ENCODE data around the gene LSM7.

- TF ChIP-seq CTCF (conservative IDR thresholded peaks at IDR 0.05; ENCODE audit: low read depth in 2 of 2) (no peak), POLR2AphosphoS5 (IDR thresholded peaks at IDR 0.05; ENCODE audit: low read depth) (no peak), EZH2 (IDR thresholded peaks at IDR 0.05; ENCODE audit: low read depth, unreplicated experiment) (no peak), JUNB (IDR thresholded peaks at IDR 0.05; ENCODE audit: unreplicated experiment) (no peak), ZNF462 (CRISPR knock-in tag; IDR thresholded peaks at IDR 0.05) (no peak), EZH2phosphoT487 (IDR thresholded peaks at IDR 0.05; ENCODE audit: unreplicated experiment) (no peak), CREB1 (CRISPR knock-in tag; IDR thresholded peaks at IDR 0.05; ENCODE audit: low read depth) (no peak), REST (IDR thresholded peaks at IDR 0.05; ENCODE audit: unreplicated experiment) (no peak), ZNF331 (CRISPR knock-in tag; IDR thresholded peaks at IDR 0.05; ENCODE audit: low read depth) (no peak), ETS1 (IDR thresholded peaks at IDR 0.05) (no peak), STAT1 (IDR thresholded peaks at IDR 0.05; ENCODE audit: unreplicated experiment) (no peak)
Observed at GRCh38 chr19:2371656-2372055, 43.3 kb upstream of the LSM7 start.

Measured in GM23338 (cell line).